BJ (cell line): ENCODE results near the gene YWHAQ. TPM values are rescaled to one million over a fixed set of nuclear protein-coding genes. Genes with fewer than 3 reads are reported as not detected.

ENCODE experiments used
- CTCF ChIA-PET: fragments of 350-600 bp; formaldehyde crosslinking; extraction: SDS; loops from one replicate; lab custom pipeline; 2021; ENCODE audit warnings: antibody characterized with exemption, inconsistent platforms; lab: Yijun Ruan, JAX
- POLR2A ChIA-PET: fragments of 300-600 bp; sonication (Branson Sonifier 250); formaldehyde crosslinking; extraction: SDS; loops from one replicate; lab custom pipeline; 2021; ENCODE audit warnings: antibody characterized with exemption; lab: Charles Lee
- DNase-seq: peaks from one replicate; pipeline ENCODE4 v3.0.0-alpha.2; 2011; ENCODE audit warnings: low read depth
- H3K27me3 ChIP-seq: 2 replicates; pipeline ENCODE4 v1.6.0; 2011; ENCODE audit warnings: low read length; ENCODE audit not compliant: control insufficient read depth, insufficient read depth
- H3K36me3 ChIP-seq: 2 replicates; pipeline ENCODE4 v1.5.1; 2011; ENCODE audit warnings: low read length; ENCODE audit not compliant: control insufficient read depth, insufficient read depth
- H3K4me3 ChIP-seq: 2 replicates; pipeline ENCODE4 v1.5.1; 2011; ENCODE audit warnings: low read depth, mild to moderate bottlenecking, control low read depth, low read length
- polyA plus RNA-seq: library from polyadenylated mRNA; depleted of rRNA; stranded (reverse); fragments of >200 nt; gene quantifications from 2 replicates; pipeline ENCODE4 v1.2.3, GENCODE V29; 2011
- TF ChIP-seq, protein P1 (sequence below): IDR thresholded peaks from 2 replicates; pipeline ENCODE4 v1.5.1; 2011; ENCODE audit warnings: low read depth, mild to moderate bottlenecking, control low read depth, inconsistent platforms, low read length, moderate library complexity; ENCODE audit not compliant: insufficient read depth

YWHAQ gene
- polyA plus RNA-seq, 1 experiment, result 235 TPM

- no peaks in the 10 kb centered on the region for H3K27me3 ChIP-seq
- CTCF ChIA-PET, result interaction anchor here (0.7 to 3.0 kb wide), 4 partner anchors 9 to 42 kb away, joined by 3 to 9 read pairs (median 4); no protein-coding TSS in a partner anchor
- TF ChIP-seq, protein P1, sequence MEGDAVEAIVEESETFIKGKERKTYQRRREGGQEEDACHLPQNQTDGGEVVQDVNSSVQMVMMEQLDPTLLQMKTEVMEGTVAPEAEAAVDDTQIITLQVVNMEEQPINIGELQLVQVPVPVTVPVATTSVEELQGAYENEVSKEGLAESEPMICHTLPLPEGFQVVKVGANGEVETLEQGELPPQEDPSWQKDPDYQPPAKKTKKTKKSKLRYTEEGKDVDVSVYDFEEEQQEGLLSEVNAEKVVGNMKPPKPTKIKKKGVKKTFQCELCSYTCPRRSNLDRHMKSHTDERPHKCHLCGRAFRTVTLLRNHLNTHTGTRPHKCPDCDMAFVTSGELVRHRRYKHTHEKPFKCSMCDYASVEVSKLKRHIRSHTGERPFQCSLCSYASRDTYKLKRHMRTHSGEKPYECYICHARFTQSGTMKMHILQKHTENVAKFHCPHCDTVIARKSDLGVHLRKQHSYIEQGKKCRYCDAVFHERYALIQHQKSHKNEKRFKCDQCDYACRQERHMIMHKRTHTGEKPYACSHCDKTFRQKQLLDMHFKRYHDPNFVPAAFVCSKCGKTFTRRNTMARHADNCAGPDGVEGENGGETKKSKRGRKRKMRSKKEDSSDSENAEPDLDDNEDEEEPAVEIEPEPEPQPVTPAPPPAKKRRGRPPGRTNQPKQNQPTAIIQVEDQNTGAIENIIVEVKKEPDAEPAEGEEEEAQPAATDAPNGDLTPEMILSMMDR, result no peak
- peak overlapping the region; percentile 30 for H3K4me3 ChIP-seq
- POLR2A ChIA-PET, result no interaction called here
- peak; percentile 95 for DNase-seq
- no peaks in the 10 kb centered on the region for H3K36me3 ChIP-seq
These were observed 44.9 kb upstream of the YWHAQ start for GRCh38 chr2:9675415-9676351.

DNA sequence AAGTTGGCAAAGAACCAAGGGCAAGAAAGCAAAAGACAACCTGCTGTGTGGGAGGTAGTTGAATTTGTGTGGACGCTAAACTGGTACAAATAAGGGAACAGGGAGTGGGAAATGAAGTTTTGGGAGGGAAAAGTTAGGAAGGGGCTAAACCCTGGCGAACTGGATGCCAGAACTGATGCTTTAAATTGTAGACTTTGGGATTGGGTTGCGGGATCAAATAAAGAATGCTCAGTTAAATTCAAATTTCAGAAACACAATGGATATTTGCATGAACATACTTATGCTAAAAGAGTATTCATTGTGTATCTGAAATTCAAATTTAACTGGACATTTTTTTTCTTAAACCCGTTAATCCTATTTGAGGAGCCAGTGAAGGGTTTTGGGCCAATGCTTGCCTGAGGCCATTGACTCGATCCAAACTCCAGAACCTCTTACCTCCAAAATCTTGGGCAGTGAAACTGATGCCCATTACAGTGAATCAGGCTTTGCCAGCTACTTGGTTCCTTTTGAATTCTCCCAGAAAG is 44.2 kb upstream of the YWHAQ start:
- POLR2A ChIA-PET, result no interaction called here
- no peak for DNase-seq
- Histone ChIP-seq H3K27me3 (no peaks in the 10 kb centered on the region), H3K4me3 (no peak overlapping the region), H3K36me3 (no peaks in the 10 kb centered on the region)
- TF ChIP-seq, protein P1, result no peak
- CTCF ChIA-PET, result interaction anchor here (3.0 kb wide), 1 partner anchor 9 kb away, joined by 9 read pairs; no protein-coding TSS in a partner anchor

DNA sequence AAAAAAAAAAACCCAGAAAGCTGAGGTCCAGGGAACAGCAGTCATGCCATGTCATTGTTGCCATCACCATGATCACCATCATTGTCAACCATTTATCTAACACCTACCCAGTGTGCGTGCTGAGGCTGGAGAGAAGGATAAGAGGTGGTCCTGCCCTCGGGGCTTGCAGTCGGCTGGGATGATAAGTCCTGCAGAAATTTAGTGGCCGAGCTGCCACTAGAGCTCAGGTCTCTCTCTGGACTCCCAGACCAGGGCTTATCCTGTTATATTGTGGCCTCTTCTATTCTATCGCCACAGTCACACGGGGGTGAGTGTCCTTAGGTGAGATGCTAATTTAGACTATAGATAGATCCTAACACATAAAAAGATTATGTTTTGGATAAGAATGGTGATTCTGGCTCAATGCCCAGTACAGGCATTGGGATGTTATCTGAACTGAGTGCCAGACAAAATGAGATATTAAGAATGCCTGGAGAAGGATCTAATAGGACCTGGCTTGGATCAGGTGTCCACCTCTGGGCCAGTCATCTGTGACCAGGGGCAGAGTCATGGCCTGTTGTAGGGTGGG is 43.2 kb upstream of the YWHAQ start:
- Histone ChIP-seq H3K4me3 (no peak overlapping the region), H3K27me3 (no peaks in the 10 kb centered on the region), H3K36me3 (no peaks in the 10 kb centered on the region)
- ChIA-PET POLR2A (no interaction called here), CTCF (no interaction called here)
- TF ChIP-seq, protein P1, result no peak
- DNase-seq, result no peak

GRCh38 chr2:9668687-9669345 is 38.0 kb upstream of the YWHAQ start:
- POLR2A ChIA-PET, result no interaction called here
- no peak for DNase-seq
- Histone ChIP-seq H3K27me3 (no peaks in the 10 kb centered on the region), H3K4me3 (no peak overlapping the region), H3K36me3 (no peaks in the 10 kb centered on the region)
- TF ChIP-seq, protein P1, result no peak
- CTCF ChIA-PET, result no interaction called here
